ENCODE measurements around the gene TSTD1. TPM values are rescaled to one million over a fixed set of nuclear protein-coding genes. Genes with fewer than 3 reads are reported as not detected.
A peak's percentile ranks its signal among the peaks of the same experiment; 100 is the strongest.

TSTD1 gene
- total and polyA plus RNA-seq, 10 of the 15 experiments (the other 5 are each of a cell fraction or from before 2014, with no cell fraction given): 33.3 to 145 (median 89.4) TPM

- TF ChIP-seq CTCF (IDR thresholded peaks at IDR 0.05 in 2 of 3, conservative IDR thresholded peaks at IDR 0.05 in 1 of 3; ENCODE audit: control insufficient read depth in 2 of 3, extremely low read depth in 1 of 3, insufficient read depth in 1 of 3, low read depth in 3 of 3, low read length in 3 of 3) (no peak), HDGF (IDR thresholded peaks at IDR 0.05) (peak; percentile 75), SIX5 (IDR thresholded peaks at IDR 0.05; ENCODE audit: low read depth, low read length, severe bottlenecking) (no peak), ZNF687 (IDR thresholded peaks at IDR 0.05) (peak; percentile 85), PKNOX1 (IDR thresholded peaks at IDR 0.05) (no peak), PML (IDR thresholded peaks at IDR 0.05; ENCODE audit: low read length) (peak; percentile 62; the same call in 1 of the 2 replicates), DPF2 (IDR thresholded peaks at IDR 0.05) (peak; percentile 74; the same call in 1 of the 2 replicates), GATAD2B (conservative IDR thresholded peaks at IDR 0.05; ENCODE audit: low read depth) (peak; percentile 75; the same call in 1 of the 2 replicates), CREB1 (IDR thresholded peaks at IDR 0.05; ENCODE audit: low read depth) (peak; percentile 74), MTA2 (IDR thresholded peaks at IDR 0.05; ENCODE audit: low read depth) (0 out of 2 replicates have a peak, but pooled peaks have one; percentile 65), E2F8 (IDR thresholded peaks at IDR 0.05; ENCODE audit: low read depth, partially characterized antibody) (peak; percentile 47), ZNF384 (IDR thresholded peaks at IDR 0.05; ENCODE audit: borderline replicate concordance, low read depth, low read length) (no peak), NFIC (IDR thresholded peaks at IDR 0.05; ENCODE audit: low read depth, low read length) (peak; percentile 75), POLR2A (IDR thresholded peaks at IDR 0.05; ENCODE audit: low read depth, low read length) (peak; percentile 74), ZSCAN29 (IDR thresholded peaks at IDR 0.05) (no peak), TCF3 (IDR thresholded peaks at IDR 0.05; ENCODE audit: borderline replicate concordance, insufficient read depth, low read depth, low read length) (peak; percentile 92; the same call in 1 of the 2 replicates), HDAC2 (IDR thresholded peaks at IDR 0.05) (no peak), EP300 (IDR thresholded peaks at IDR 0.05; ENCODE audit: borderline replicate concordance in 1 of 2, control insufficient read depth in 1 of 2, low read depth in 2 of 2, low read length in 2 of 2) (peak in 1 of 2 experiments; percentile 39; a peak in 1 of 4 replicates), PAX5 (IDR thresholded peaks at IDR 0.05; ENCODE audit: borderline replicate concordance, low read depth, low read length) (no peak), RBBP5 (conservative IDR thresholded peaks at IDR 0.05) (0 out of 2 replicates have a peak, but pooled peaks have one; percentile 57), NFXL1 (IDR thresholded peaks at IDR 0.05; ENCODE audit: borderline replicate concordance) (no peak)
These were observed 25.1 kb downstream of the TSTD1 start (continued) for GRCh38 chr1:161013488-161014230.
